GM12878 (cell line): ENCODE measurements around the gene ABCB8. TPM values are rescaled to one million over a fixed set of nuclear protein-coding genes. Genes with fewer than 3 reads are reported as not detected.

Experiments used
- ATAC-seq: fragments of 200-7000 bp; cut with Tn5 transposase; 3 replicates; pipeline ENCODE4 v1.9.1; 2020; ENCODE audit warnings: mild to moderate bottlenecking, moderate library complexity
- BruUV-seq: library from RNA; stranded (reverse); fragments of 400-500 nt; replicated peaks from 2 replicates; lab custom pipeline; 2021; lab: Mats Ljungman, UMichigan
- CTCF ChIA-PET: fragments of 300-600 bp; sonication (Branson Sonifier 250); formaldehyde crosslinking; extraction: SDS; loops from one replicate; lab custom pipeline; 2021; ENCODE audit warnings: inconsistent platforms; lab: Yijun Ruan, JAX
- POLR2A ChIA-PET: fragments of 350-600 bp; formaldehyde crosslinking; extraction: SDS; loops from one replicate; lab custom pipeline; 2021; ENCODE audit warnings: inconsistent platforms; lab: Charles Lee
- RAD21 ChIA-PET: fragments of 300-600 bp; sonication (Branson Sonifier 250); formaldehyde crosslinking; loops from one replicate; lab custom pipeline; 2023; ENCODE audit warnings: antibody characterized with exemption; ENCODE audit not compliant: unreplicated experiment; lab: Charles Lee
- SMC1A ChIA-PET: fragments of 300-600 bp; sonication (Branson Sonifier 250); formaldehyde crosslinking; loops from one replicate; lab custom pipeline; 2023; ENCODE audit not compliant: unreplicated experiment, uncharacterized antibody; lab: Charles Lee
- DNase-seq: peaks from one replicate; pipeline ENCODE4 v3.0.0-alpha.2; 2011; ENCODE audit warnings: low read depth, low spot score
- FAIRE-seq: peaks from 3 replicates; lab custom pipeline; 2011; peaks lifted over from hg19 to GRCh38; lab: Jason Lieb, UNC
- H2AFZ ChIP-seq: 2 replicates; pipeline ENCODE4 v1.6.0; 2011; ENCODE audit warnings: low read depth, low read length, control low read depth; ENCODE audit not compliant: control insufficient read depth
- H3K27ac ChIP-seq: 2 replicates; pipeline ENCODE4 v1.5.1; 2011; ENCODE audit warnings: control low read depth; ENCODE audit not compliant: control insufficient read depth, insufficient read depth
- H3K27me3 ChIP-seq, 2 experiments: replicated peaks in 1 of 2; 2 replicates each; pipeline versions ENCODE4 v1.6.0 to v1.6.1; 2011; ENCODE audit warnings: low read length in 1 of 2; ENCODE audit not compliant: control insufficient read depth in 2 of 2, insufficient read depth in 2 of 2
- H3K36me3 ChIP-seq, 2 experiments: 2 replicates each; pipeline ENCODE4 v1.5.1; 2011; ENCODE audit warnings: low read length in 1 of 2; ENCODE audit not compliant: control insufficient read depth in 2 of 2, insufficient read depth in 2 of 2
- H3K4me1 ChIP-seq: 2 replicates; pipeline ENCODE4 v1.6.1; 2011; ENCODE audit warnings: mild to moderate bottlenecking, low read length, moderate library complexity, mixed read lengths; ENCODE audit not compliant: control insufficient read depth, insufficient read depth
- H3K4me2 ChIP-seq: 2 replicates; pipeline ENCODE4 v1.6.0; 2011; ENCODE audit warnings: control low read depth; ENCODE audit not compliant: control insufficient read depth, insufficient read depth
- H3K4me3 ChIP-seq: fragments of 200-600 bp; sonication (generic); 2 replicates; pipeline ENCODE4 v1.5.1; 2016
- H3K79me2 ChIP-seq: 2 replicates; pipeline ENCODE4 v1.6.0; 2011; ENCODE audit warnings: low read length; ENCODE audit not compliant: control insufficient read depth, insufficient read depth
- H3K9ac ChIP-seq: 2 replicates; pipeline ENCODE4 v1.8.0; 2011; ENCODE audit warnings: low read length, control low read depth, mixed read lengths; ENCODE audit not compliant: control insufficient read depth, insufficient read depth
- H3K9me3 ChIP-seq: replicated peaks from 3 replicates; pipeline ENCODE4 v1.5.1; 2011; ENCODE audit warnings: mild to moderate bottlenecking, low read length; ENCODE audit not compliant: control insufficient read depth, insufficient read depth
- H4K20me1 ChIP-seq: 2 replicates; pipeline ENCODE4 v1.6.0; 2011; ENCODE audit not compliant: control insufficient read depth, insufficient read depth
- ATF7 ChIP-seq: fragments of 450-650 bp; IDR thresholded peaks from 2 replicates; pipeline ENCODE4 v1.6.1; 2016; ENCODE audit warnings: low read depth, mild to moderate bottlenecking
- CREB1 ChIP-seq: IDR thresholded peaks from 2 replicates; pipeline ENCODE4 v1.6.1; 2012; ENCODE audit warnings: low read depth, mild to moderate bottlenecking, inconsistent platforms
- EP300 ChIP-seq, 2 experiments: fragments of 150-350 bp in 1 of 2; IDR thresholded peaks; 2 replicates each; pipeline ENCODE4 v1.6.1; 2011 to 2012; ENCODE audit warnings: low read depth in 2 of 2, low read length in 2 of 2, borderline replicate concordance in 1 of 2, improper control_type of control experiment in 1 of 2, inconsistent platforms in 1 of 2; ENCODE audit not compliant: control insufficient read depth in 1 of 2
- GATAD2B ChIP-seq: fragments of 450-650 bp; conservative IDR thresholded peaks from 2 replicates; pipeline ENCODE4 v1.6.1; 2017; ENCODE audit warnings: low read depth, mild to moderate bottlenecking, moderate library complexity
- IKZF1 ChIP-seq: fragments of 450-650 bp; conservative IDR thresholded peaks from 2 replicates; pipeline ENCODE4 v1.6.1; 2017; ENCODE audit warnings: antibody characterized with exemption, mild to moderate bottlenecking
- KLF5 ChIP-seq: fragments of 450-650 bp; IDR thresholded peaks from 2 replicates; pipeline ENCODE4 v1.6.1; 2014; ENCODE audit warnings: mild to moderate bottlenecking; ENCODE audit not compliant: partially characterized antibody
- POLR2AphosphoS5 ChIP-seq: IDR thresholded peaks from 2 replicates; pipeline ENCODE4 v1.6.1; 2011; ENCODE audit warnings: mild to moderate bottlenecking, low read length, inconsistent platforms
- RAD21 ChIP-seq: IDR thresholded peaks from 2 replicates; pipeline ENCODE4 v1.6.1; 2011; ENCODE audit warnings: mild to moderate bottlenecking, low read depth, low read length, moderate library complexity; ENCODE audit not compliant: insufficient read depth
- RB1 ChIP-seq: fragments of 450-650 bp; formaldehyde crosslinking; IDR thresholded peaks from 2 replicates; pipeline ENCODE4 v1.6.1; 2017; ENCODE audit warnings: mild to moderate bottlenecking, borderline replicate concordance
- SMARCA5 ChIP-seq: fragments of 450-650 bp; IDR thresholded peaks from 2 replicates; pipeline ENCODE4 v1.6.1; 2017; ENCODE audit warnings: mild to moderate bottlenecking
- SMC3 ChIP-seq: IDR thresholded peaks from 2 replicates; pipeline ENCODE4 v1.6.1; 2011; ENCODE audit warnings: low read length, improper control_type of control experiment, borderline replicate concordance
- WGBS: methylation state at CpG from one replicate; pipeline ENCODE4 v1.1.6; 2016; ENCODE audit warnings: low lambda C conversion rate; ENCODE audit not compliant: insufficient replicate concordance, insufficient coverage; ENCODE audit errors: missing lambda C conversion rate; 5-methylcytosine and 5-hydroxymethylcytosine counted together
- in situ Hi-C: fragments of 300-500 bp; cut with MboI; formaldehyde crosslinking; loops from 9 replicates; pipeline ENCODE4 v1.14.3; 2018; ENCODE audit warnings: mixed read lengths
- intact Hi-C: fragments of 100-400 bp; cut with micrococcal nuclease; formaldehyde crosslinking; loops from one replicate; pipeline ENCODE4 v1.14.2; 2022; ENCODE audit not compliant: unreplicated experiment
- polyA plus RNA-seq, 11 experiments: library from polyadenylated mRNA; depleted of rRNA in 4 of 11; unstranded in 6 of 11; stranded (reverse) in 5 of 11; fragments of >200 nt; fragmentation: Nextera tagmentation in 4 of 11; fragmentation: Illumina TruSeq in 1 of 11; extraction: Ambion mirVana in 4 of 11; extraction: Trizol in 1 of 11; gene quantifications; 1 replicate in 1 of 11; 2 replicates in 10 of 11; pipeline versions ENCODE4 v1.2.1 to v1.2.3, GENCODE V29; 2011 to 2016; ENCODE audit warnings: inconsistent platforms in 2 of 11, missing spikeins in 2 of 11, low read depth in 1 of 11
- total RNA-seq, 4 experiments: library from RNA; depleted of rRNA in 3 of 4; stranded (reverse); fragments of >200 nt in 3 of 4; fragmentation: Illumina TruSeq in 1 of 4; extraction: Trizol in 1 of 4; gene quantifications; 2 replicates each; pipeline versions ENCODE4 v1.2.1 to v1.2.3, GENCODE V29; 2013 to 2021
- TF ChIP-seq, protein P1 (sequence below): fragments of 450-650 bp; IDR thresholded peaks from 2 replicates; pipeline ENCODE4 v1.6.1; 2016; ENCODE audit warnings: mild to moderate bottlenecking
- TF ChIP-seq, protein P2 (sequence below): fragments of 450-650 bp; IDR thresholded peaks from 2 replicates; pipeline ENCODE4 v1.6.1; 2016; ENCODE audit warnings: mild to moderate bottlenecking
- TF ChIP-seq, protein P3 (sequence below): IDR thresholded peaks from 2 replicates; pipeline ENCODE4 v1.6.1; 2012; ENCODE audit warnings: low read depth, low read length, improper control_type of control experiment

Gene ABCB8
- total and polyA plus RNA-seq, 10 of the 15 experiments (the other 5 are each of a cell fraction or from before 2014, with no cell fraction given), result 0.77 to 34.8 (median 18.9) TPM

DNA sequence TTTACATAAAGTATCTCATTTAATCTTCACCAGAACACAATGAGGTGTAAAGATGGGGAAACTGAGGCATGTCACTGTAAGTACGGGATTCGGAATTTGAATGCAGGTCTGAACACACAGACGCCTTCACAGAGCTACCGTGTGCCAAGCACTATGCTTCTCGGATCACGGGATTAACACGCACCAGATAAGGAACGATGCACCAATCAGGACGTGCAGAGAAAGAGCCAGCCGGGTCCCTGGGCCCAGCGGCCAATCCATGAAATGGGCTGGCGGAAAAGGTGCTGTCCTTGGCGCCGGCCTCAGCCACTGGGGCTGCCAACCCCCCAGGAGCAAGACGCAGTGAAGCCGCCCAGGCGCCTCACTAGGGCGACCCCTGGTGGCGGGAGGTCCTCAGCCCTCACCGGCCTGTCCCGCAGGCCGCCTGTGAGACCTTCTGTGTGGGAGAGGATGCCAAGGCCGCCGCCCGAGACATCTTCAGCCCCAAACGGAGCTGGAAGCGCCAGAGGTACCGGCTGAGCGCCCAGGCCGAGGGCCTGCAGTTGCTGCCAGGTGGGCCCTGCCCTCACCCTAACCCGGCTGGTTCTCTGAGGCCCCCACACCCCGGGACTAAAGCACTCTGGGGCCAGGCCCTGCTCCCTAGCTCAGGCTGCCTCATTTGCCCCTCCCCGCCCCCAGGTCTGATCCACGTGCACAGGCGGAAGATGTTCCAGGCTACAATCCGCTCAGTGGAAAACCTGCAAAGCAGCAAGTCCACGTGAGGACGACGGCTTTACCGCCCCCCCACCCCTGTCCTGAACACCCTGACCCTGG lies 19.5 kb upstream of the ABCB8 start:
- RAD21 ChIA-PET, result interaction anchor here (0.6 to 1.3 kb wide), 2 partner anchors 46 to 76 kb away, joined by 3 to 5 read pairs; no protein-coding TSS in a partner anchor
- CTCF ChIA-PET, result interaction anchor here (0.6 to 4.3 kb wide), 24 partner anchors 10 to 1138 kb away, joined by 3 to 35 read pairs (median 4); partner anchors contain the start of genes ABCB8, ATG9B and NOS3
- in situ Hi-C loops (no loop called here), intact Hi-C loops (loop anchor here (1.0 kb wide), 1 partner anchor 45 kb away; no protein-coding TSS in a partner anchor)
- peak overlapping the region; percentile 25; the same call in 1 of the 2 replicates for H3K9ac ChIP-seq
- DNase-seq (peak; percentile 39), FAIRE-seq (peak; percentile 64), ATAC-seq (peak; percentile 98)
- H2AFZ ChIP-seq, result peak overlapping the region; percentile 67
- peaks cover 2% of the 10 kb centered on the region; the same call in 1 of the 2 replicates for H3K4me1 ChIP-seq
- no peaks in the 10 kb centered on the region for H3K36me3 ChIP-seq
- peak overlapping the region; percentile 63; the same call in 1 of the 2 replicates for H3K4me2 ChIP-seq
- no peaks in the 10 kb centered on the region for H3K79me2 ChIP-seq
- no TSS peak for BruUV-seq
- no peak overlapping the region for H3K4me3 ChIP-seq
- no peaks in the 10 kb centered on the region for H3K9me3 ChIP-seq
- 51% methylated on average over 39 of the region's 40 CpGs for WGBS
- H3K27me3 ChIP-seq, result no peaks in the 10 kb centered on the region; a peak in 1 of 4 replicates
- POLR2A ChIA-PET, result no interaction called here
- SMC1A ChIA-PET, result interaction anchor here (0.7 to 2.2 kb wide), 6 partner anchors 19 to 115 kb away, joined by 3 to 5 read pairs (median 3); partner anchors contain the start of gene ABCB8
- H3K27ac ChIP-seq, result no peak overlapping the region
- no peaks in the 10 kb centered on the region for H4K20me1 ChIP-seq
- TF ChIP-seq IKZF1, result peak; percentile 74
- TF ChIP-seq ATF7, result no peak
- TF ChIP-seq RAD21, result peak; percentile 24; the same call in 1 of the 2 replicates
- TF ChIP-seq EP300 (IDR thresholded peaks at IDR 0.05; ENCODE audit: borderline replicate concordance in 1 of 2, control insufficient read depth in 1 of 2, low read depth in 2 of 2, low read length in 2 of 2), result 0 out of 4 replicates have a peak, but pooled peaks of 1 of the 2 experiments have one; percentile 19
- TF ChIP-seq, protein P1, sequence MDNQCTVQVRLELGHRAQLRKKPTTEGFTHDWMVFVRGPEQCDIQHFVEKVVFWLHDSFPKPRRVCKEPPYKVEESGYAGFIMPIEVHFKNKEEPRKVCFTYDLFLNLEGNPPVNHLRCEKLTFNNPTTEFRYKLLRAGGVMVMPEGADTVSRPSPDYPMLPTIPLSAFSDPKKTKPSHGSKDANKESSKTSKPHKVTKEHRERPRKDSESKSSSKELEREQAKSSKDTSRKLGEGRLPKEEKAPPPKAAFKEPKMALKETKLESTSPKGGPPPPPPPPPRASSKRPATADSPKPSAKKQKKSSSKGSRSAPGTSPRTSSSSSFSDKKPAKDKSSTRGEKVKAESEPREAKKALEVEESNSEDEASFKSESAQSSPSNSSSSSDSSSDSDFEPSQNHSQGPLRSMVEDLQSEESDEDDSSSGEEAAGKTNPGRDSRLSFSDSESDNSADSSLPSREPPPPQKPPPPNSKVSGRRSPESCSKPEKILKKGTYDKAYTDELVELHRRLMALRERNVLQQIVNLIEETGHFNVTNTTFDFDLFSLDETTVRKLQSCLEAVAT, result peak; percentile 74; the same call in 1 of the 2 replicates
- no peak for TF ChIP-seq CREB1
- peak; percentile 22 for TF ChIP-seq KLF5
- peak; percentile 39; the same call in 1 of the 2 replicates for TF ChIP-seq POLR2AphosphoS5
- TF ChIP-seq, protein P2, sequence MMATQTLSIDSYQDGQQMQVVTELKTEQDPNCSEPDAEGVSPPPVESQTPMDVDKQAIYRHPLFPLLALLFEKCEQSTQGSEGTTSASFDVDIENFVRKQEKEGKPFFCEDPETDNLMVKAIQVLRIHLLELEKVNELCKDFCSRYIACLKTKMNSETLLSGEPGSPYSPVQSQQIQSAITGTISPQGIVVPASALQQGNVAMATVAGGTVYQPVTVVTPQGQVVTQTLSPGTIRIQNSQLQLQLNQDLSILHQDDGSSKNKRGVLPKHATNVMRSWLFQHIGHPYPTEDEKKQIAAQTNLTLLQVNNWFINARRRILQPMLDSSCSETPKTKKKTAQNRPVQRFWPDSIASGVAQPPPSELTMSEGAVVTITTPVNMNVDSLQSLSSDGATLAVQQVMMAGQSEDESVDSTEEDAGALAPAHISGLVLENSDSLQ, result peak; percentile 30; the same call in 1 of the 2 replicates
- TF ChIP-seq SMC3, result peak; percentile 49; the same call in 1 of the 2 replicates
- peak; percentile 48; the same call in 1 of the 2 replicates for TF ChIP-seq RB1
- peak; percentile 39; the same call in 1 of the 2 replicates for TF ChIP-seq GATAD2B
- TF ChIP-seq, protein P3, sequence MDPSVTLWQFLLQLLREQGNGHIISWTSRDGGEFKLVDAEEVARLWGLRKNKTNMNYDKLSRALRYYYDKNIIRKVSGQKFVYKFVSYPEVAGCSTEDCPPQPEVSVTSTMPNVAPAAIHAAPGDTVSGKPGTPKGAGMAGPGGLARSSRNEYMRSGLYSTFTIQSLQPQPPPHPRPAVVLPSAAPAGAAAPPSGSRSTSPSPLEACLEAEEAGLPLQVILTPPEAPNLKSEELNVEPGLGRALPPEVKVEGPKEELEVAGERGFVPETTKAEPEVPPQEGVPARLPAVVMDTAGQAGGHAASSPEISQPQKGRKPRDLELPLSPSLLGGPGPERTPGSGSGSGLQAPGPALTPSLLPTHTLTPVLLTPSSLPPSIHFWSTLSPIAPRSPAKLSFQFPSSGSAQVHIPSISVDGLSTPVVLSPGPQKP, result no peak
- TF ChIP-seq SMARCA5, result peak; percentile 97
